Neutrophil (primary cell): ENCODE measurements around the gene ENOX1.

Experiments used
- H3K27ac ChIP-seq: fragments of 200-600 bp; sonication (generic); 2 replicates; pipeline ENCODE4 v1.5.1; 2016; ENCODE audit warnings: mild to moderate bottlenecking, moderate library complexity
- H3K27me3 ChIP-seq: fragments of 200-600 bp; sonication (generic); 2 replicates; pipeline ENCODE4 v1.6.0; 2016; ENCODE audit warnings: mild to moderate bottlenecking
- H3K36me3 ChIP-seq: fragments of 200-600 bp; sonication (generic); 2 replicates; pipeline ENCODE4 v1.5.1; 2017
- H3K4me1 ChIP-seq, 2 experiments: fragments of 200-600 bp in 1 of 2; sonication (generic) in 1 of 2; 1 replicate in 1 of 2; 2 replicates in 1 of 2; pipeline versions ENCODE4 v1.5.1 to v1.6.1; 2013 to 2016; ENCODE audit warnings: low read depth in 1 of 2, low read length in 1 of 2, mild to moderate bottlenecking in 1 of 2, moderate library complexity in 1 of 2; ENCODE audit not compliant: control insufficient read depth in 1 of 2, insufficient read depth in 1 of 2
- H3K4me3 ChIP-seq, 2 experiments: fragments of 200-600 bp in 1 of 2; sonication (generic) in 1 of 2; 1 replicate in 1 of 2; 2 replicates in 1 of 2; pipeline ENCODE4 v1.5.1; 2013 to 2016; ENCODE audit warnings: low read depth in 1 of 2, low read length in 1 of 2, mild to moderate bottlenecking in 1 of 2, moderate library complexity in 1 of 2
- H3K9me3 ChIP-seq: fragments of 200-600 bp; sonication (generic); 2 replicates; pipeline ENCODE4 v1.5.1; 2016
- TF ChIP-seq, protein P1 (sequence below): fragments of 200-600 bp; sonication (generic); IDR thresholded peaks from 2 replicates; pipeline ENCODE4 v1.5.1; 2016; ENCODE audit warnings: antibody characterized with exemption

Gene ENOX1

DNA sequence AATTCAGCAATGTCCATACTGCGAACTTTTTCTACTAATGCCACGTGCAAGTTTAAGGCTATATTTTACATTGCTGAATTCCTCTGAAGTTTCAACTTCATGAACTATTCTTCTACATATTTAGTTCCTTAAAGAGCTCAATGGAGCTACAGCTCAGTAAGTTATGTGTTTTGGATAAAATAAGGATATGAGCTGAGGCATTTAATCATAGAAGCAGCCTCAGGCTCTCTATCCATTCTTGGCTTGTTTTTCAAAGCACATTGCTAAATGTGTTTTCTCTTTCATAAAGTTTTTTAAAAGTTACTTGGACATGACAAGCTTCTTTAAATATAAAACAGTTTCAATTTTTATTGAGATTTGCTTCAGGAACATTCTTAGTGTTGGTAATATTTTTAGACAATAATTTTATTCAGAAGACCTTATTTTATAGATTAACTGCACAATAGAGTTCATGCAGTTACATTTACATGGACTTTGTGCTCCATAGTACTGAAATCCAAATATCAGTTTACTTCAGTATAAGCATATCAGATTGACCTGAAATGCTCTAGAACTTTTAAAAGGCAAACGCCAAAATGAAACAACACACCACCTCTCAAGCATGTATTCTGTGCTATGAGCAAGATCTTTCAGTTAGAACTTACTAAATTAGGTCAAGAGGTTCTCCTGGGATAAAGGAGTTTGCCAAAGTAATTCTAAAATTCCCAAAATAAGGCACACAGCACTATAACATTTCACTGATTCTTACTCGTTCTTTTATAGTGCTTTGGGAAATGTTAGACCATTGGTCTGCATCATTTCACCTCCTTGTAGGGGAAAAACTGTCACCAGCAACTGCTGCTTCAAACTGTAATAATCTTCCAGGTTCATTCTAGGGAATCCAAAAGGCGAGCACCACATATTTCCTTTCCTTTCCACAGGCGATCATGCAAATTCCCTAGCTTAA is 275.5 kb downstream of the ENOX1 start:
- H3K27me3 ChIP-seq, result no peaks in the 10 kb centered on the region
- H3K27ac ChIP-seq, result no peak overlapping the region
- H3K36me3 ChIP-seq, result no peaks in the 10 kb centered on the region
- no peak overlapping the region for H3K4me3 ChIP-seq
- TF ChIP-seq, protein P1, sequence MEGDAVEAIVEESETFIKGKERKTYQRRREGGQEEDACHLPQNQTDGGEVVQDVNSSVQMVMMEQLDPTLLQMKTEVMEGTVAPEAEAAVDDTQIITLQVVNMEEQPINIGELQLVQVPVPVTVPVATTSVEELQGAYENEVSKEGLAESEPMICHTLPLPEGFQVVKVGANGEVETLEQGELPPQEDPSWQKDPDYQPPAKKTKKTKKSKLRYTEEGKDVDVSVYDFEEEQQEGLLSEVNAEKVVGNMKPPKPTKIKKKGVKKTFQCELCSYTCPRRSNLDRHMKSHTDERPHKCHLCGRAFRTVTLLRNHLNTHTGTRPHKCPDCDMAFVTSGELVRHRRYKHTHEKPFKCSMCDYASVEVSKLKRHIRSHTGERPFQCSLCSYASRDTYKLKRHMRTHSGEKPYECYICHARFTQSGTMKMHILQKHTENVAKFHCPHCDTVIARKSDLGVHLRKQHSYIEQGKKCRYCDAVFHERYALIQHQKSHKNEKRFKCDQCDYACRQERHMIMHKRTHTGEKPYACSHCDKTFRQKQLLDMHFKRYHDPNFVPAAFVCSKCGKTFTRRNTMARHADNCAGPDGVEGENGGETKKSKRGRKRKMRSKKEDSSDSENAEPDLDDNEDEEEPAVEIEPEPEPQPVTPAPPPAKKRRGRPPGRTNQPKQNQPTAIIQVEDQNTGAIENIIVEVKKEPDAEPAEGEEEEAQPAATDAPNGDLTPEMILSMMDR, result no peak
- no peaks in the 10 kb centered on the region for H3K9me3 ChIP-seq
- no peaks in the 10 kb centered on the region for H3K4me1 ChIP-seq

DNA sequence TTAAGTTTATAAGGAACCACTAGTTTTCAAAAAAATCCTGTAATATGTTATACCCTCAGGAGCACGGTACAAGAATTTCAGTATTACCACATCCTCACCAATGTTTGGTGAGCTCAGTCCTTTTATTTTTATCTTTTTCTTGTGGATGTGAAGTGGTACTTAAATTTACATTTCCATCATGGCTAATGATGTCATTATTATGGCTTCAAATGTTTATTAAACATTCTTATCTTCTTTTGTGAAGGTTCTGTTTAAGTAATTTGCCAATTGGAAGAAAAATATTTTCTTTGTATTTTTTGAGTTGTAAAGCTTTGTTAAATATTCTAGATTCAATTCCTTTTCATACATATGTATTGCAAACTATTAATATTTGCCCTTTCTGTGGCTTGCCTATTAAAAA is 291.0 kb downstream of the ENOX1 start:
- no peaks in the 10 kb centered on the region for H3K4me1 ChIP-seq
- no peaks in the 10 kb centered on the region for H3K9me3 ChIP-seq
- no peaks in the 10 kb centered on the region for H3K36me3 ChIP-seq
- H3K27ac ChIP-seq, result no peak overlapping the region
- H3K4me3 ChIP-seq, result no peak overlapping the region
- TF ChIP-seq, protein P1, result no peak
- peaks cover 10% of the 10 kb centered on the region for H3K27me3 ChIP-seq

DNA sequence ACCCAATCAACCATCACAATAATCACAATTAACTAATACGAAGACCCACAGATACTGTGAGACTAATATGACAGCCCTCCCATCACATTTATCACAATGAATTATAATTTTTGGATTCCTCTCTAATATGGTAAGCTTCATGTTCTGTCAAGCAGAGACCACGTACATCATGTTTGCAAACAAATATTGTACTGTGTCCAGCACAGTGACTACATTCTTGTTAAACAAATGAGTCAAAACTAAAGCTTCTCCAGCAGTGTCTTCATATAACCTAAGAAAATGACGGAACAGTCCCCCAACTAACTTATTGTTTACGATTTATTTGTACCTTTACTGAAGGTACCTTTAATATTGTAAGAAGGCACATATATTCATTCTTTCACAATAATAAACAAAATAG is 292.6 kb downstream of the ENOX1 start:
- Histone ChIP-seq H3K27me3 (peaks cover 10% of the 10 kb centered on the region), H3K9me3 (no peaks in the 10 kb centered on the region), H3K36me3 (no peaks in the 10 kb centered on the region), H3K27ac (no peak overlapping the region), H3K4me3 (no peak overlapping the region), H3K4me1 (no peaks in the 10 kb centered on the region)
- TF ChIP-seq, protein P1, result no peak

DNA sequence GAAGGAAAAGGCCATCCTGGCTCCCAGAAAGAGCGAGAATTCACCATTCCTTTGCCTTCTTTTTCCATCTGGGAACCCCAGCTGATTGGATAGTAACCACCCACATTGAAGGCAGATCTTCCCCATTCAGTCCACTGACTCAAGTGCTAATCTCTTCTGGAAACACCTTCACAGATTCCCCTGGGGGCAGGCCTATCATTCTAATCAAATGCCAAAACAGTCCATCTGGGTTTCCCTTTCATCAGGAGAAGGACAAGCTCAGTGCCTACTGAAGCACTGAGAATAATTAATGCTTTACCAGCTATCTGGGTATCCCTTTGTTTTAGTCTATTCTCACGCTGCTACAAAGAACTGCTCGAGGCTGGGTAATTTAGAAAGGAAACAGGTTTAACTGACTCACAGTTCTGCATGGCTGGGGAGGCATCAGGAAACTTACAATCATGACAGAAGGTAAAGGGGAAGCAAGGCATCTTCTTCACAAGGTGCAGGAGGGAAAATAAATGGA is 293.2 kb downstream of the ENOX1 start:
- TF ChIP-seq, protein P1, result no peak
- H3K27me3 ChIP-seq, result peaks cover 10% of the 10 kb centered on the region
- no peak overlapping the region for H3K27ac ChIP-seq
- no peaks in the 10 kb centered on the region for H3K4me1 ChIP-seq
- H3K9me3 ChIP-seq, result no peaks in the 10 kb centered on the region
- H3K4me3 ChIP-seq, result no peak overlapping the region
- no peaks in the 10 kb centered on the region for H3K36me3 ChIP-seq

DNA sequence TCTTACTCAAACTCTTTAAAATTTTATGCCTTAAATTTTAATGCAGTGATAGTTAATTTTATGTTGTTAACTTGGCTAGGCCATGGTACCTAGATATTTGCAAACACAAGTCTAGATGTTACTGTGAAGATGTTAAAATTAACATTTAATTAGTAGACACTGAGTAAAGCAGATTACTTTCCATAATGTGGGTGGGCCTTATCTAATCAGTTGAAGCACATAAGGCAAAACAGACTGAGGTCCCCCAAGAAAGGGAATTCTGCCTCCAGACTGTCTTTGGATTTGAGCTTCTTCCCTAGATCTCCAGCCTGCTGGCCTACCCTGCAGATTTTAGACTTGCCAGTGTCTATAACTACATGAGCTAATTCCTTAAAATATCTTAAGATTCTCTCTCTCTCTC is 294.0 kb downstream of the ENOX1 start:
- Histone ChIP-seq H3K9me3 (no peaks in the 10 kb centered on the region), H3K4me1 (no peaks in the 10 kb centered on the region), H3K4me3 (no peak overlapping the region), H3K36me3 (no peaks in the 10 kb centered on the region), H3K27ac (no peak overlapping the region), H3K27me3 (peaks cover 10% of the 10 kb centered on the region)
- TF ChIP-seq, protein P1, result no peak
